C4-2B (cell line): Measurements from ENCODE around the gene CLNK.

Experiments
- CTCF ChIP-seq: fragments of 450-650 bp; conservative IDR thresholded peaks from 2 replicates; pipeline ENCODE4 v1.5.1; 2017; ENCODE audit warnings: mild to moderate bottlenecking
- ZFX ChIP-seq: fragments of 450-650 bp; IDR thresholded peaks from 2 replicates; pipeline ENCODE4 v1.6.1; 2017

GRCh38 chr4:10625131-10625530, 59.4 kb downstream of the CLNK start:
- TF ChIP-seq CTCF: no peak
- no peak for TF ChIP-seq ZFX
